ENCODE measurements around the gene TM9SF1. TPM values are rescaled to one million over a fixed set of nuclear protein-coding genes. Genes with fewer than 3 reads are reported as not detected.

Gene TM9SF1
- polyA plus RNA-seq, 1 donor: 50.9 TPM

- no peaks in the 10 kb centered on the region for H3K27me3 ChIP-seq (ENCODE audit: control insufficient read depth, insufficient read depth, low read length)
- H3K9me3 ChIP-seq (ENCODE audit: control insufficient read depth, low read depth, low read length): no peaks in the 10 kb centered on the region
- H3K27ac ChIP-seq (ENCODE audit: low read length): no peak overlapping the region
- H3K4me3 ChIP-seq (ENCODE audit: low read length): no peak overlapping the region
- peaks cover 28% of the 10 kb centered on the region for H3K36me3 ChIP-seq (ENCODE audit: control insufficient read depth, insufficient read depth, low read length)
- no CpG with 5 or more reads among the region's 2 CpGs for WGBS (ENCODE audit: insufficient coverage, low lambda C conversion rate)
- H3K4me1 ChIP-seq (ENCODE audit: control insufficient read depth, insufficient read depth, low read length): peaks cover 52% of the 10 kb centered on the region
- DNase-seq: no peak
These were observed 51.7 kb downstream of the TM9SF1 start for GRCh38 chr14:24143511-24143910.

DNA sequence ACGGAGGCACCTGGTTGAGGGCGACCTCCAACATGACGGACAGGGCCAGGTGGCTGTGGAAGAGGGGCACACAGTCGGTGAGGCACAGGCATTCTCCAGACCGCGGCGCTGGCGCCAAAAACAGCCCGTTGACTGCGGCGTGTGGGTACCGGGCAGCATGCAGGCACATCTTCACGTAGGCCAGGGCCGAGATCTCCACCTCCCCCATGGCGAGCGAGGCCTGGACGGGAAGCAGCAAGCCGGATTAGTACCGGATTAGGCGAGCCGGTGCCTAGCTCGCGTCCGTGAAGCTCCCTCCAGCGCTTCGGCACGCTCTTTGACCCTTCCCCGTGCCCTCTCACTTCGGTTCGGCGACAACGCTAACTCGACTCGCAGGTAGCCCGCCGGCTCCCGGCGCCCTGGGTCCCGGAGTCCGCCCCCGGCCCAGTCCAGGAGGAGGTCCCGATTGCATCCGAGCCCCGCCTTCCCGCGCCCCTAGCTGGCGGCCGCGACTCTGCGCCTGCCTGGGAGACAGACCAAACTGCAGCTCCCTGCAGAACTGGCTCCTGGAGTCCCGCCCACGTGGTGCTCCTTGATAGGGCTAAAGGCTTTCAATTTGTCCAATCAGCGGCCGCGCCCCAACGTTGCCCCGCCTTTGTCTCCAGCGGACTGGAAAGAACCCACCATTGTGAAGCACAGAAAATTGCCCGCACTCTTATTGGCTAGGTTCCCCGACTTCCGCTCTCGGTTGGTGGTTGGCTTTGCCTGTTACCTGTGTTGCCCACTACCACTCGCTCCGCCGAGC lies 54.0 kb downstream of the TM9SF1 start, which contains the start of gene EMC9:
EMC9 (minus strand) TSS at position 495 of the 784 bp plus-strand sequence; CDS start at position 208, 287 bp downstream.
- no CpG with 5 or more reads among the region's 65 CpGs for WGBS (ENCODE audit: insufficient coverage, low lambda C conversion rate)
- H3K36me3 ChIP-seq (ENCODE audit: control insufficient read depth, insufficient read depth, low read length): peaks cover 40% of the 10 kb centered on the region
- peaks cover 62% of the 10 kb centered on the region for H3K4me1 ChIP-seq (ENCODE audit: control insufficient read depth, insufficient read depth, low read length)
- peak within 1 kb of the TSS; percentile 91 for H3K4me3 ChIP-seq (ENCODE audit: low read length)
- no peaks in the 10 kb centered on the region for H3K9me3 ChIP-seq (ENCODE audit: control insufficient read depth, low read depth, low read length)
- H3K27ac ChIP-seq (ENCODE audit: low read length): peak within 1 kb of the TSS; percentile 95
- no peaks in the 10 kb centered on the region for H3K27me3 ChIP-seq (ENCODE audit: control insufficient read depth, insufficient read depth, low read length)
- DNase-seq: peak; percentile 99 to 100

GRCh38 chr14:24139272-24139934 lies 55.8 kb downstream of the TM9SF1 start:
- no peak overlapping the region for H3K27ac ChIP-seq (ENCODE audit: low read length)
- H3K27me3 ChIP-seq (ENCODE audit: control insufficient read depth, insufficient read depth, low read length): no peaks in the 10 kb centered on the region
- H3K9me3 ChIP-seq (ENCODE audit: control insufficient read depth, low read depth, low read length): no peaks in the 10 kb centered on the region
- H3K36me3 ChIP-seq (ENCODE audit: control insufficient read depth, insufficient read depth, low read length): peaks cover 38% of the 10 kb centered on the region
- no CpG with 5 or more reads among the region's 9 CpGs for WGBS (ENCODE audit: insufficient coverage, low lambda C conversion rate)
- DNase-seq: no peak
- no peak overlapping the region for H3K4me3 ChIP-seq (ENCODE audit: low read length)
- H3K4me1 ChIP-seq (ENCODE audit: control insufficient read depth, insufficient read depth, low read length): peaks cover 52% of the 10 kb centered on the region

Other genes starting within 250 kb of the TM9SF1 start
- 48.7 TPM for gene DHRS4, start 241.7 kb downstream of the TM9SF1 start, polyA plus RNA-seq
- gene DHRS4L2, start 206.5 kb downstream of the TM9SF1 start, polyA plus RNA-seq: 29.1 TPM
- 2.4 TPM for gene CARMIL3, start 143.4 kb downstream of the TM9SF1 start, polyA plus RNA-seq
- 0.31 TPM for gene CPNE6, start 123.9 kb downstream of the TM9SF1 start, polyA plus RNA-seq
- 177 TPM for gene PCK2, start 101.1 kb downstream of the TM9SF1 start, polyA plus RNA-seq
- gene DCAF11, start 80.7 kb downstream of the TM9SF1 start, polyA plus RNA-seq: 98.9 TPM
- 1.6 TPM for gene NRL, start 80.5 kb downstream of the TM9SF1 start, polyA plus RNA-seq
- 2.8 TPM for gene FITM1, start 64.8 kb downstream of the TM9SF1 start, polyA plus RNA-seq
- gene PSME1, start 59.2 kb downstream of the TM9SF1 start, polyA plus RNA-seq: 324 TPM
- gene EMC9, start 53.9 kb downstream of the TM9SF1 start, polyA plus RNA-seq: 33.9 TPM
- gene PSME2, start 48.8 kb downstream of the TM9SF1 start, polyA plus RNA-seq: 243 TPM
- 39.1 TPM for gene RNF31, start 47.9 kb downstream of the TM9SF1 start, polyA plus RNA-seq
- 104 TPM for gene IRF9, start 34.2 kb downstream of the TM9SF1 start, polyA plus RNA-seq
- gene REC8, start 23.4 kb downstream of the TM9SF1 start, polyA plus RNA-seq: 201 TPM
- gene IPO4, start 6.6 kb downstream of the TM9SF1 start, polyA plus RNA-seq: 22.5 TPM
- gene TSSK4, start 10.3 kb upstream of the TM9SF1 start, polyA plus RNA-seq: 8.1 TPM
- 92.5 TPM for gene CHMP4A, start 18.0 kb upstream of the TM9SF1 start, polyA plus RNA-seq
- 21.8 TPM for gene MDP1, start 20.6 kb upstream of the TM9SF1 start, polyA plus RNA-seq
- 194 TPM for gene NEDD8, start 36.9 kb upstream of the TM9SF1 start, polyA plus RNA-seq
- 85.9 TPM for gene GMPR2, start 37.5 kb upstream of the TM9SF1 start, polyA plus RNA-seq
- 35.4 TPM for gene TINF2, start 47.2 kb upstream of the TM9SF1 start, polyA plus RNA-seq
- 8.6 TPM for gene TGM1, start 67.7 kb upstream of the TM9SF1 start, polyA plus RNA-seq
- 29.0 TPM for gene RABGGTA, start 76.2 kb upstream of the TM9SF1 start, polyA plus RNA-seq
- gene DHRS1, start 104.3 kb upstream of the TM9SF1 start, polyA plus RNA-seq: 81.3 TPM
- gene NOP9, start 104.4 kb upstream of the TM9SF1 start, polyA plus RNA-seq: 20.9 TPM
- 105 TPM for gene CIDEB, start 112.5 kb upstream of the TM9SF1 start, polyA plus RNA-seq
- 6.0 TPM for gene LTB4R2, start 114.7 kb upstream of the TM9SF1 start, polyA plus RNA-seq
- gene LTB4R, start 116.1 kb upstream of the TM9SF1 start, polyA plus RNA-seq: 7.2 TPM
- 10.5 TPM for gene ADCY4, start 139.6 kb upstream of the TM9SF1 start, polyA plus RNA-seq
- 14.8 TPM for gene RIPK3, start 144.6 kb upstream of the TM9SF1 start, polyA plus RNA-seq
- gene NFATC4, start 172.7 kb upstream of the TM9SF1 start, polyA plus RNA-seq: 40.9 TPM
- 54.4 TPM for gene NYNRIN, start 203.6 kb upstream of the TM9SF1 start, polyA plus RNA-seq
- gene CBLN3, start 234.2 kb upstream of the TM9SF1 start, polyA plus RNA-seq: 5.6 TPM
- 73.5 TPM for gene KHNYN, start 234.5 kb upstream of the TM9SF1 start, polyA plus RNA-seq
- 44.4 TPM for gene SDR39U1, start 247.3 kb upstream of the TM9SF1 start, polyA plus RNA-seq

Data from large intestine (tissue), 3 donors.